ENCODE data around the gene ADSL.

DNA sequence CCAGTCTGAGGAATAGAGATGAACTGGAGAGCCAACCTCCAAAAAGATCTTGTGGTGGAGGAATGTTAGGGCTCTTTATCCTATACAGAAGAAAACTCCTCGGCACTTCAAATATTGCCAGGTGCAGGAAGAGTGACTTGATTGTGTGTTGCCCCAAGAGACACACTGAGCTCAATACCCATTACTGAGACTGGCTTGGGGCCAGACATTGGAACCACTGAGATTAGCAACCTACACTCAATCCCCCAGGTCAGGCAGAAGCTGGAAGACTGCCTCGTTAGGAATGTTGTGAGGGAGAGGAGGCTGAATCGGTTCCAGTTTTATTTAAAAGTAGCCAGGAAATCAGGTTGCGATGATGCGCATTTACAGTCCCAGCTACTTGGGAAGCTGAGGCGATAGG lies 21.7 kb downstream of the ADSL start:
- TF ChIP-seq, protein P1, sequence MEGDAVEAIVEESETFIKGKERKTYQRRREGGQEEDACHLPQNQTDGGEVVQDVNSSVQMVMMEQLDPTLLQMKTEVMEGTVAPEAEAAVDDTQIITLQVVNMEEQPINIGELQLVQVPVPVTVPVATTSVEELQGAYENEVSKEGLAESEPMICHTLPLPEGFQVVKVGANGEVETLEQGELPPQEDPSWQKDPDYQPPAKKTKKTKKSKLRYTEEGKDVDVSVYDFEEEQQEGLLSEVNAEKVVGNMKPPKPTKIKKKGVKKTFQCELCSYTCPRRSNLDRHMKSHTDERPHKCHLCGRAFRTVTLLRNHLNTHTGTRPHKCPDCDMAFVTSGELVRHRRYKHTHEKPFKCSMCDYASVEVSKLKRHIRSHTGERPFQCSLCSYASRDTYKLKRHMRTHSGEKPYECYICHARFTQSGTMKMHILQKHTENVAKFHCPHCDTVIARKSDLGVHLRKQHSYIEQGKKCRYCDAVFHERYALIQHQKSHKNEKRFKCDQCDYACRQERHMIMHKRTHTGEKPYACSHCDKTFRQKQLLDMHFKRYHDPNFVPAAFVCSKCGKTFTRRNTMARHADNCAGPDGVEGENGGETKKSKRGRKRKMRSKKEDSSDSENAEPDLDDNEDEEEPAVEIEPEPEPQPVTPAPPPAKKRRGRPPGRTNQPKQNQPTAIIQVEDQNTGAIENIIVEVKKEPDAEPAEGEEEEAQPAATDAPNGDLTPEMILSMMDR (IDR thresholded peaks at IDR 0.05), result no peak
- no peak for TF ChIP-seq POLR2A (IDR thresholded peaks at IDR 0.05)
- no peak for TF ChIP-seq POLR2AphosphoS5 (IDR thresholded peaks at IDR 0.05)
